CD4-positive, alpha-beta T cell treated with Interleukin-17A for 1 hour (primary cell): ENCODE measurements around the gene SMIM24.

Source experiments
- DNase-seq: peaks from one replicate; pipeline ENCODE4 v3.0.0-alpha.2; 2020

The SMIM24 gene

DNA sequence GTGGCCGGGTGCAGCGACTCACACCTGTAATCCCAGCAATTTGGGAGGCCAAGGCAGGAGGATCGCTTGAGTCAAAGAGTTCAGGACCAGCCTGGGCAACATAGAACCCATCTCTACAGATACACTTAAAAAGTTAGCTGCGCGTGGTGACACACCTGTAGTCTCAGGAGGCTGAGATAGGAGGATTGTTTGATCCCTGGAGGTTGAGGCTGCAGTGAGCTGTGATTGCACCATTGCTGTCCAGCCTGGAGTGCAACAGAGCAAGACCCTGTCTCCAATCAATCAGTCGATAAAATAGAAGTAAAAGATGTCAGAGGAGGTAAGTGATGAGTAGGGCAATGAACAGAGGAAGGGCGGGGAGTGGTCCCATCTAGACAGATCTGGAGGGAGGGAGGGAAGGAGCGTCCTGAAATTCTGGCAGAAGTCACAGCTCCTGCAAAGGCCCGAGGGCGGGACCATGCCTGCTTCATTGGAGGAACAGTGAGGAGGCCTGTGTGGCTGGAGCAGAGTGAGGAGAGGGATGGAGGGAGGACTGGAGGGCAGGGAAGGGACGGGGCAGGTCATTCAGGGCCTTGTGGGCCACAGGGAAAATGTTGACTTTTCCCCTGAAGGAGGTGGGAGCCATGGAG, 9.7 kb downstream of the SMIM24 start:
- no peak for DNase-seq

DNA sequence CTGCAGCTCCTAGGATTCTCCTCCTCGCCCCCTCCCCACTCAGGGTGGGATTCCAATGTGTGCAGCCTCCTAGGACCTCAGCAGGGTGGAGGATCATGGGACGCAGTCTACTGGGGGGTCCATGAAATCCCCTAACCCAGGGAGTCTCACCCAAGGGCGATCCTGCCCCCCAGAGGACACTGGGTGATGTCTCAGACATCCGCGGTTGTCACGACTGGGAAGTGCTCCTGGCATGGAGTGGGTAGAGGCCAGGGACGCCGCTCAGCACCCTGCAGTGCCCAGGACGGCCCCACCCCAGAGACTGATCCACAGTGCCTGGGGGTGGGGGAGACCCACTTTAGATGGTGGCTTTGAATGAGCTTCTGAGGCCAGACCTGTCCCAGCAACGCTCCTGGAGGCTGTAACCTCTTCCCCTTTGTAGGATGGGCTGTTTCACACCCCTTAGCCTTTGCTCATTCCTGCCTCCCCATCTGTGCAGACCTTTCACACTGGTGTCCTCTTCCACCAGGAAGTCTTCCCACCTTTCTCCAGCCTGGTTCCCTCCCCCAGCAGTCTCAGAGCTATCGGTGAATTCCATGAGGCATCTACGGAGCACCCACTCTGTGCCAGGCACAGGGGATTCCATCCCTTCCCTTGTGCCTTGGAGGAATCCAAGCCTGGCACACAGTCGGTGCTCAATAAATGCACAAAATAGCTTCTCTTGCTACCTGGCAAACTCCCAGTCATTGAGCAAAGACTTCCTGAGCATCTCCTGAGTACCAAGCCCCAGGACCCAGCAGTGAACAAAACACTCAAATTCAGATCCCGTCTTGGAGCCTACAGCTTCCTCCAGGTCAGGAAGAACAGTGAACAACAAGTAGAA, 10.5 kb downstream of the SMIM24 start:
- DNase-seq: no peak

DNA sequence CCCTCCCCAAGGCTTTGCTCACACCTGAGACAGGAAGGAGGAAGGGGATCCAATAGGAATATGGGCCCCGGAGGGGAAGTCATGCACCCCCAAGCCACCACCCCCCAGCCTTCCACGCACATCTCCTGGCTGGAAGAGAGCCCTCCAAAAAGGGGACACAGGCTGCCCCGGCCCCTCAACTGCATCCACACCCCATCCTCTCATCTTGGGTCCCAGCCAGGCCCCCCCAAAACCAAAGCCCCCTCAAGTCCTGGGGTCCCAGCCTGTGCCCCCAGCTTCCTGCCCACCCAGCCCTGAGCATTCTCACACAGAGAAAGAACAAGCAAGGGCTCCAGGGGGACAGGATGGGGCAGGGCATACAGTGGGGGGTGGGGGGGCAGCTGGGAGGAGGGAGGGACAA, 12.1 kb downstream of the SMIM24 start:
- no peak for DNase-seq

DNA sequence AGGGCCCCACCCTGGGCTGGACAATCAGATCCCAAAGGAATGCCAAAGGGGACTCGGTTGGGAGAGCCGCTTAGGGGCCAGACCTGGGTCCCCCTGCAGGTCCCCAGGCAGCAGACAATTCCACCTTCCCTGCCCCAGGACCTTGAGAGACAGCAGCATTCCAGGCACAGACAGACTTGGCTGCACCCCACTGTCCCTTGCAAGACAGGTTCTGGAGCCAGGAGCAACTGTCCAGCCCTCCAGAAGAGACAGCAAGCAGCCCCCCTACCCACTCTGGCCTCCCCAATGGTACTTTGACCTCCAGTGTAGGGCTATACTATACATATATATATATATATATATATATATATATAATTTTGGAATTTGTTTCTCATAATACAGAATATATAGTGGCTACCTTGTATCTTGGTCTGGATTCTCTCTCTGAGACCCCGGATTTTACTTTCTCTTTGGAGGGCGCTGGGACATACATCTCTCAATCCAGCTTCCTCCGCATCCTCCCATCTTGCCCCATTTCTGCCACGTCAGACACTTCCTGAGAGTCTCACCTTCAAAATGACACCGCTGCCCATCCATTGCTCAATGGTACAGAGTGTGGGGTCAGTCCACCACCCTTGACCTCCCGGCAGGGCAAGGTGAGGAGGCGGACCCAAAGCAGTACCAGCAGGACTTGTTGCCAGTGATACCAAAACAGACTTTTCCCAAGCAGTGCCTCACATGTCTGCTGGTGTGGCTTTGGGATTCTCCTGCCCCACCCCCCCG, 12.7 kb downstream of the SMIM24 start:
- no peak for DNase-seq

DNA sequence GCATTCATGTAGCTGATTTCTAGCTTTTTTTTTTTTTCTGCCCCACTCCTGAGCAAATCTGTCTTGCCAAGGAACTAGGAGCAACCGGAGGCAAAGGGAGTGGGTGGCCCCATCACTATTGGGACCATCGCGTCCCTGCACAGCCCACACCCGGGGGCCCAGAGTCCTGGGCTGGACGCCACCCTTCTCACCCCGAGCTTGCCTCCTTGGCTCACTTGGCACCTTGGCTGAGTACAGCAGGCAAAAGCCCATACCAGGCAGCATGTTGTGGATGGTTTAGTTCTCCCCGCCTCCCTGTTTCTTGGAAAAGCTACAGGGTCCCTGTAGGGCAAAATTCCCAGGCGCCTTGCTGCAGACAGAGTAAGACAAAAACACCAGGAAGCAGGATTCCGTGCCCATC, 13.7 kb downstream of the SMIM24 start:
- DNase-seq: no peak

DNA sequence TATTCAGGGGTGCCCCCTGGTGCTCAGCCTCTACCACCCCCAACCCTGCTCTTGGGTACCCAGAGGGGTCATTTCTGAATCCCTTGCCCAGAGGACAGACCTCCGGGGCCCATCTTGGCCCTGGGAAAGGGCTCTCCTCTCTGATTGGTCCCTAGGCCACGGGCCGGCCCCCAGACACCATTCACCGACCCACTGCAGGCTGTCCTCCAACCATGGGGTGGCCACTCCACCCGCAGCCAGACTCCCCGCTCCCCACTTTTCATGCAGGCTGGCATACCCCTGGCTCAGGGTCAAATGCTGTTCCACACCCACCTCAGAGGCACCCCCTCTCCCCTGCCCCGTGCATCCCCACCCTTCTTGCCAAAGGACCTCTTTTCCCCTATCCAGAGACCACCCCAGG, 14.8 kb downstream of the SMIM24 start:
- no peak for DNase-seq

DNA sequence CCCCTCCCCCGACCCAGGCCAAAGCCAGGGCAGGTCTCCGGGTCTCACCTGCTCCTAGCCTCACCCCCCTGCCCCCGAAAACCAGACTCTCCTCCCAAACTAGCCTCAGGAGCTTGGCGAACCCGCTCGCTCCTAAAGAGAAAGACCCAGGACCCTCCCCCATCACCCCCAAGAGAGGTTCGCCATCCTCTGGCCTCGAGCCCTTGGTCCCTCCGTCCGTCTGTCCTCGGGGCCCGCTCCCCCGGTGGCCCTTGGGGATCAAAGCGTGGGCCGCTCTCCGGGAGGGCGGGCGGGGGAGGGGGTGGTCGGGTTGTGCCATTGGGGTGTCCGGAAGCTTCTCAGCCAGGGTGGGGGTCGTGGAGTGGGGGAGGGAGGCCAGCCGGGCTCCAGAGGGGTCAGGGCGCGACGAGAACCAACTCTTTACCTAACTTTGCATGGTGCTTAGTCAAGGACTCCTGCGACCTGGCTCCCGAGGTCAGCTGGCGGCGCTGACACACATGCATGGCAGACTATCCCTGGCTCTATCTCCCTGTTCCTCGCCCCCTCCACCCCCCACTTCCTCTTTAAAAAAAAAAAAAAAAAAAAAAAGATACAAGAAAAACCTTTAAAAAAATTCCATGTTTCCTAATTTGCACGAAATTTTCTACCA, 15.6 kb downstream of the SMIM24 start:
- no peak for DNase-seq

DNA sequence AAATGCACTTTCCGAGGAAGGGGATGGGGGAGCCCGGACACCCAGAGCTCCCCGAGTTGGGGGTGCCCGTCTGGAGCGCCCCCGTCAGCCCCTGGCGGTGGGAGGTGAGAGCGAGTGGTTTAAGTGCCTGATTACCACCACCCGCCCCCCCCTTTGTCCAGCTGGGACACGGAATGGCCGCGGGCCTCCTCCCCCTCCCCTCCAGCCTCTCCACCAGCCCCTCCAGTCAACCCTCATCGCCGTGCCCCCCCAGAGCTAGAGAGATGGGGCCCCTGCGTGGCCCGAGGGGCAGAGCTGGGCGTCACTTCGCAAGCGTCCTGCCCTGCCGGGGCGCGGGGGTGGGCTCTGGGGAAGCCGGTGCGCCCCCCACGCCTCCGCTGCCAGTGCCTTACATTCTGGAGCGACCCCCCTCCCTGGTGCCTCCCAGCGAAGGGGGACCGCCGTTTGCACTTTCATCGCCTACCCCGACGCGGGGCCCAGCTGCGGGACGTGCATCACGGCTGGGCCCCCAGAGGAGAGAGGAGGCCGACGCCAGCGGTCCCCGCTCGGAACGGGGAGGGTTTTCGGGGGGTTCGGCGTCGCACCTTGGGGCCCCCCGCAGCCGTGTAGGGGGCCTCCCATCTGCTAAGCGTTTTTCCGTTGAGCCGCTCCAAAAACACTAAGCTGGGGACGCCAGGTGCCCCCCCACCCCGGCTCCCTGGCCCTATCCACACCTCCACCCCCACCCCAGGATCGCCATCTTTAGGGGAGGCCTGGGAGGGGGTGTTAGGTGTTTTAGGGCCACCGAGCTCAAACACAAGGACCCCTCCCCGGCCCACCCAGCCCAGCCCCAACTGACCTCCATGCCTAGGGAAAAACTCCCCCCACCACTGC, 16.4 kb downstream of the SMIM24 start:
- DNase-seq: no peak

DNA sequence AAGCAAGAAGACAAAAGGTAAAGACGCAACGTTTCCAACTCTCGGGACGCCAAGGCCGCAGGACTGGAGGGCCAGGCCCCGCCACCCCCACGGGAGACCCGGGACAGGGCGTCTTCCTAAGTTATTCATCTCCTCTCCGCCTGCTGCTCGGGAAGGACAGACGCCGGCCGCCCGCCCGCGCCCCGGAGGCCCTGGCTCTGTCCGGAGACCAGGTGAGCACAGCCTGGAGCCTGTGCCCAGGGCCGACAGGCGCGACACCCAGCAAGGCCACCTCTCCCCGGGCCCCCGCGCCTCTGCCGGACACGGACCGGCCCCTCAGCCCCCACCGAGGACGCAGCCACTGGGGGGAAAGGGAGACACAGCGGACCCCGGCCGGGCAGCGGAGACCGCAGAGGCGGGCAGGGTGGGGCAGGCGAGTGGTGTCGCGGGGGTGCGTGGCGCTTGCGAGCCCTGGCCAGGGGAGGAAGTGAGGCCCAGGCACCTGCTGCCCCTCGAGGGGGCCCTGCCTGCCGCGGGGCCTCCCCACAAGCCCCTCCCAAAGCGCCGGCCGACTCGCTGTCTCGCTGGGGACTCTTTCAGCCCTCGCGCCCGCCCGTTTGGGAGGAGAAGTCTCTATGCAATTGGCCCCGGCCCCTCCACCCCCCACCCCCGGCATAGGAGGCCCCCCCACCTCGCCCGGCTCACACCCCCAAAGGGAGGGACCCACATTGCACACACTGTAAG, 17.2 kb downstream of the SMIM24 start:
- DNase-seq: no peak

DNA sequence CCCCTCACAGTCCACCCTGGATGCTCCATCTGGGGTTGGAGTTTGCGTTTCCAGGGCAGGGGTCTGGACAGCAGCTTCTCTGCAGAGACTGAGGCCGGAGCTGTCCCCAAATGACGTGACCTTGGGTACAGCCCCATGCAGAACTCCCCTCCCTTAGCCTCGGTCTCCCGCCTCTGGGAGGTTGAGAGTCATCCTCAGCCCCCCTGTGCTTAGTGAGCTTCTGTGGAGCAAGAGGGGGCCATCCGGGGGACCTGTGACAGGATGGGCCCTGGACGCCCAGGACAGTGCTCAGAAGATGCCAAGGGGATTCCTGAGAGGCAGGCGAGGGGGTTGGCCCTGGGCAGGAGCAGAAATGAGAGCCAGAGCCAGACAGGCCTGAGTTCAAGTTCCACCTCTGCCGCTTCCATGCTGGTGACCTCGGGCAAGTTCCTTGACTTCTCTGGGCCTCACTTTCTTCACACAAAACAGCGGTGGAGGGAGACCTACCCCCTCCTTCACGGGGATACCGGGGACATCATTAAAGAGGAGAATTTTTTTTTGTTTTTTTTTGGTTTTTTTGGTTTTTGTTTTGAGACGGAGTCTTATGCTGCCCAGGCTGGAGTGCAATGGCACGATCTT, 20.3 kb downstream of the SMIM24 start:
- DNase-seq: no peak

DNA sequence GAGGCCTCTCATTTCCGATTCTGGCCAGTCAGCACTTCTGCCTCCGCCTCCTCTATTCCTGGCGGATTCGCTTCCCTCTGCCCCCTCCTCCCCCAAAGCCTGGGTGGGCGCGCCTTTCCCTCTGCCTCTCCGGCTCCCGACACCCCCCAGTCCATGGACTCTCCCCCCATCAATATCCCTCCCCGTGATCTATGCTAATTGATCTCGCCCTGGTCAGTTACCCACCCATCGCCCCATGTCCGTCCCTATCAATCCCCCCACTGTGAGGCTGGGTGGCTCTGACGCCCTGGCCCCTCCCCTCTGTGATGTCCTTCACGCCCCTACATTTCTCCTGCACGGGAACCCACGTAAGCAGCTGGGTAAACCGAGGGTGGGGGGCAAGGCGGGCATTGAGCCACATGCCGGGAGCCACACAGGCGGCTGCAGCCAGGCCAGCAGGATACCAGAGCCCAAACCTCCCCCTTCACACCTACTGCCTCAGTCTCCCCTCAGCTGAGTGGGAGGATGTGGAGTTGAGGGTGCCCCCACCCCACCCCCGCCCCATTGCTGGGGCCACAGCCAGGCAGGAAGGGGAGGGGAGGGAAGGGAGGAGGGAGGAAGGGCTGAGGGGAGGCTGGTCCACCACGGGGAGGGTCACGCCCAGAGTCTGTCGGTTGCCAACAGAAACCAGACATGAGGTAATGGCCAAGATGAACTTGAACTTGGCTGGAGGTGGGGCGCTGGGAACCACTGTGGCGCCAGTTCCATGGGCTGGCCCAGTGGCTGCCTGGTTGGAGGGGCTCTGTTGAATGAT, 21.0 kb downstream of the SMIM24 start:
- DNase-seq: no peak

DNA sequence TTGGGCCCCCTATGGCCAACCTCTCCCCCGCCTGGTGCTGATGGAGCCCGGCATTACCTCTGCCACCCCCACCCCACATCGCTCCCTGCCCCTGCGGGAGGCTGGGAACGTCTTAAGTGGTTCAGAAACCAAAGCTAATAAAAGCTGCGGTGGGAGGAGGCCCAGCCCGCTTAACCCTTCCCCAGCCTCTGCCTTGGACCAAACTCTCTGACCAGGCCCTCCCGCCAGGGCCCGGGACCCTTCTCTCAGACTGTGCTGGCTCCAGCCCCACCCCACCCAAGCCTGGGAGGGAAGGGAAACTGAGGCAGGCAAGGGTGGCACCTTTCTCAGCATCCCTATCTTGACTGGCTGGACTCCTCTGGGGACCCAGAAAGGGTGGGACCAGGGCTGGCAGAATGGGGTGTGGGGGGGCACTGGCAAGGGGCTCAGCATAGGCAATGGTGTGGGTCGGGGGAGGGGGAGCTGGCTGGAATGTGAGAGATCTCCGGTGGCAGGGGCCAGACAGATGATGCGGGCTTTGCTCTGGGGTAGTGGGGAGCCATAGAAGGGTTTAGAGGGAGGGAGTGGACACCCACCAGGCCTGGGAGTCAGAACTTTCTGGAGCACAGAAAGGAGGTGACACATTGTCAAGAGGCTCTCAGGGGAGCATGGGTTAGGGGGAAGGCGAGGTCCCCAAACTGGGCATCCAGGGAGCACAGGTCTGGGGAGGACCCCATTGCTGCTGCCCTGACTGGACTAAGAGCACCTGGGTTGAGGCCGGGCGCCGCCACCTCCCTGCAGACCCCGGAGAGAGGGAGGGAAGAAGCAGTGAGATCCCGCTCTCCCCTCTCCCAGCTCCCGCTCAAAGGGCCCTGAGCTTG, 21.9 kb downstream of the SMIM24 start:
- no peak for DNase-seq

DNA sequence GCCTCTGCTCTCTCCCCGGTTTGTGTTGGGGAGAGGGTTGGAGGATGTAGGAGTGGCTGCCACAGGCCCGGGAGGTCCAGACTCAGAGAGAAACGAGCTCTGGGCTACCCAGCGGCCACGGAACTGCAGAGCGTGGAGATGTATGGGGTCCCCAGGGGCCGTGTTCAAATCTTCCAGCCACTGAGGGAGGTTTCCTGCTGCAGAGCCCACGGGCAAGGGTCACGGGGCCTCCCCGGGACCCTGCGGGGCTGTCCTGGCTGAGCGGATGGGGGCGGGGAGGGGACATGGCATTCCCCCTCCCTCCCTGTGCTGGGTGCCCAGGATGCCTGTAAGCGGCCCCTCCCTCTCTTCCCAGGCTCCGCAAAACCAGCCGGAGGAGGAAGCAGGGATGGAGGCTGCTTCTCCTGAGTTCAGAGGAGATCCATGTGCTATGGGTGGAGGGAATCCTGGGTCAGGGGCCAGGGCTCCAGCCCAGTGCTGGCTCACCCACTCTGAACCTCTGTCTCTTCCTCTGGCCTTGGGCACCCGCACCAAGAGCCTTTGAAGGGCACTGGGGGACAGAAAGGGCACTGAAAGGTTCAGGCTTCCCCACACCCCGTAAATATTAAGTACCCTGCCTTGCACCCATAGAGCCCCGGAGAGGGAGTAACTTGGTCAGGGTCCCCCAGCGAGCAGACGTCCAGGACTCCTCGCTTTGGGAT, 22.6 kb downstream of the SMIM24 start:
- DNase-seq: no peak

DNA sequence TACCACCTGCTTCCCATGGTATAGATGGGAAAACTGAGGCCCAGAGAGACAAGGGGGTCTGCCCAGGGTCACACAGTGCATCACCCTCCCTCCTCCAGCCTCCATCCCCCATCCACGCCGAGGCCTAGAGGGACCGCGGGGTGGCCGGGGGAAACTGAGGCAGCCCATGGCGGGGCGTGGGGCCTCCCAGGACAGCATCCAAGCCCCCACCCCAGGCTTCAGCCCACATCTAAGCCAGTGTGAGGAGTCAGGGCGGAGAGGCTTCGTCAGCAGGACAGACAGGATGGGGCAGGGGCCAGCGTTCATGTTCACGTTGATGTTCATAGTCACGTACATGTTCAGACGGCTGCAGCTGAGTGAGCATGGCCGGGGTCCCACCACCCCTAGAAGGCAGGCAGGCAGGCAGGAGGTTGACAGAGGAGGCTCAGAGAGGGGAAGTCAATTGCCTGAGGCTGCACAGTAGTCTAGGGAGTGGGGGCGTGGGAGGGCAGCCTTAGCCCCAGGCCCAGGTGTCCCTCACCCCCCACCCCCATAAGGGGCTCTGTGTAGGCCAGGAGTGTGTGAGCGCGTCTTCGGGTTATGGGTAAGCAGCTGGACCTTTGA, 23.3 kb downstream of the SMIM24 start:
- DNase-seq: no peak

DNA sequence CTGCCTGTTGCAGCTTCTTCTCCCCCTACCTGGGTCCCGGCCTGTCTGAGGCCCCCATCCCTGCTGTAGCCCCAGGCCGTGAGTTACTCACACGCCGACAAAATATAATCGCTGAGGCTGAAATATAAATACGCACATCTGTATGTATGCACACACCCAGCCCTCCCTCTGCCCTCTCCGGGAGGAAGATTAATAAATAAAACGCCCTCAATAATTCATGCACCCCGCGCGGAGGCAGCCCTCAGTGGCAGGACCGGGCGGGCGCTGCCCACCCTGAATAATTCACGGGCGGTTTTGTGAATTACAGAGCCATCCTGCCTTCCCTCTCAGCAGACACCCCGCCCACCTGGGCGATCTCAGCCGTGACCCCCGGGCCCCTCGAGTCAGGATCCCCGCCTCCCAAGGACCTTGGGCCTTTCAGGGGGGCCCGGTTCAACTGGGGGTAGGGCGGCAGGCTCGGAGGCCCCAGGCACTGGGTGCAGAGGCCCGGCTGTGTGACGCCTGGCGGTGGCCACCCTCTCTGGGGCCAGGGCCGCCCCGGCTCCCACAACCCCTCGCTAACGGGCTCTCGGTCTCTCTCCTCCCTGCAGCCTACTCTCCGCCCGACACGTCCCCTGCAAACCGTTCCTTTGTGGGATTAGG, 24.2 kb downstream of the SMIM24 start:
- DNase-seq: no peak

DNA sequence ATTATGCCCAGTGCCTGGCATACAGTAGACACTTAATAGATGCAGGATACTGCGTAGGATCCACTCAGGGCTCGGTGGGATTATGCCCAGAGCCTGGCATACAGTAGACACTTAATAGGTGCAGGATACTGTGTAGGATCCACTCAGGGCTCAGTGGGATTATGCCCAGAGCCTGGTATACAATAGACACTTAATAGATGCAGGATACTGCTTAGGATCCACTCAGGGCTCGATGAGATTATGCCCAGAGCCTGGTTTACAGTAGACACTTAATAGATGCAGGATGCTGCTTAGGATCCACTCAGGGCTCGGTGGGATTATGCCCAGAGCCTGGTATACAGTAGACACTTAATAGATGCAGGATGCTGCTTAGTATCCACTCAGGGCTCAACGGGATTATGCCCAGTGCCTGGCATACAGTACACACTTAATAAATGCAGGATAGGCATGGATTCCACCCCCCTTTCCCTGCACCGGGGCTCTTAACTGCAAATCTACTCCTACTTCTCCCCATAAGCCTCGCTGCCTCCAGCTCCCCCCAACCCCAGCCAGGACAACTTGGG, 24.9 kb downstream of the SMIM24 start:
- no peak for DNase-seq

DNA sequence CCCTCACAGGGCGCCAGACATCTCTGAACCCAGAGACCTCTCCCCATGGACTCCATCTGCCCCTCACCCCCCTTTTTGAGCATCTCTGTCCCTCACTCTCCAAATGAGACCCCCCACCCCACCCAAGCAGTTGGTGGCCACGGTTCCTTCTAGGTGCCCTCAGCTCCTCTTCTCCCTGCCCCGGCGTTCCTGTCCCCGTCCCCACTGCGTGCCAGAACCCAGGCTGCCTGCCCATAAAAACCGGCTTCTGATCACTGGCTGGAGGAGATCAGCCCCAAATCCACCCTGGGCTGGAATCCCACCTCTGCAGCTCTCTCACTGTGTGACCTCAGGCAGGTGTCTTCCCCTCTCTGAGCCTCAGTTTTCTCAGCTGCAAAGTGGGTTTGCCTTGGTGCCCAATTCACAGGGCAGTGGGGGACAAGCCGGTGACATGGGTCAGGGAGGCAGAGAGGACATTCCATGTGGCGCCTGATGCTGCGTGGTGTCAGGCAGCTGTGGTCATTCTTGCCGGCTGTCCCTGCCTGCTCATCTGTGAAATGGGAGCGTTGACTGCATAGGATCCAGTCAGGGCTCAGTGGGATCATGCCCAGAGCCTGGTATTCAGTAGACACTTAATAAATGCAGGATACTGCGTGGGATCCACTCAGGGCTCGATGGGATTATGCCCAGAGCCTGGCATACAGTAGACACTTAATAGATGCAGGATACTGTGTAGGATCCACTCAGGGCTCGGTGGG, 25.5 kb downstream of the SMIM24 start:
- DNase-seq: no peak
